GM18517 (cell line): ENCODE data around the gene AQP6.

Experiments
- ATAC-seq: cut with Tn5 transposase; IDR thresholded peaks from one replicate; pipeline ENCODE4 v1.9.1; 2021; ENCODE audit warnings: mild to moderate bottlenecking, moderate library complexity; ENCODE audit not compliant: unreplicated experiment

Gene AQP6

GRCh38 chr12:50025187-50026059, 52.7 kb downstream of the AQP6 start, which contains the start of gene RACGAP1:
RACGAP1 (minus strand) TSS chr12:50025494; CDS start chr12:50016715, 8,779 bp downstream.
- ATAC-seq, result peak; percentile 95

GRCh38 chr12:50026691-50027090, 53.9 kb downstream of the AQP6 start:
- no peak for ATAC-seq
